KOPT-K1 (cell line): ENCODE data around the gene PPP1R13L.
A peak's percentile ranks its signal among the peaks of the same experiment; 100 is the strongest.

Experiments used
- H3K27ac ChIP-seq: fragments of 200-600 bp; sonication (generic); 2 replicates; pipeline ENCODE4 v1.5.1; 2016; ENCODE audit warnings: antibody characterized with exemption, mild to moderate bottlenecking, low read depth, low read length; ENCODE audit not compliant: poor library complexity, severe bottlenecking
- H3K36me3 ChIP-seq: fragments of 200-600 bp; sonication (generic); 2 replicates; pipeline ENCODE4 v1.5.1; 2017; ENCODE audit warnings: antibody characterized with exemption, mild to moderate bottlenecking, low read length, moderate library complexity; ENCODE audit not compliant: insufficient read depth
- H3K9me3 ChIP-seq: fragments of 200-600 bp; sonication (generic); 2 replicates; pipeline ENCODE4 v1.5.1; 2017; ENCODE audit warnings: antibody characterized with exemption, low read length, mild to moderate bottlenecking; ENCODE audit not compliant: insufficient read depth, poor library complexity, severe bottlenecking

PPP1R13L gene

DNA sequence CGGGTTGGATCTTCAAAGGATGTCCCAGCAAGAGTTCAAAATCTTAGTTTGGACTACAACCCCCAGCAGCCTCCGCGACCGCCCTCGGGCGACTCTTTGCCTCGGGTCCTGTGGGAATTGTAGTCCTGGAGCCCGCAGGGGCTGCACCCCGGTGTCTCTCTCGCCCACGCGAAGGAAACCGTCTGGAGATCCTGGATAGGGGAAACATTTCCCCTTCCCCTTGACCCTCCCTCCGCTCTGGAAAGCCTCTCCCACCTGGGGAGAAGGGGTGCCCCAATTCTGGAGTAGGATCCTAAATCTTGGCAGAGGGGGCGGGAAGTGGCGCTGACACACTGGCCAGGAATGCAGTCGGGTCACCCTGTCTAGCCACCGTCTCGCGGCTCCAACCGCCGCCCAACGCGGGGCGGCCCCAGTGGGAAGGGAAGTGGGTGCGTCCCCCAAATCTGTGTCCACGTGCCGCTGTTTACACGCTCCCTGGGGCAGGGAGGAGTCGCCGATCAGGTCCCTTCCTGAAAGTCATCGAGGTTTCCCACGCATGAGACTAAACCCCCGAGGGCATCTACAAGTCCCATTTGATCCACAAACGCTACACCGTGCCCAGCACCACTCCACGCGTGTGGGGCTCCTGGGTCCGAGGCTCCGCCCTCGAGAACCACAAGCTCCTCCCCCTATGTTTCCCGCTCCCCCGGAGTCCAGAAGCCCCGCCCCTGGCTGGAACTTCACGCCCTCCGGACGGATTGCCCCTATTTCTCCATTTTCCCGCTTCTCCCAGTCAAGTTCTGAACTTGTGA lies 761 bp upstream of the PPP1R13L start:
- Histone ChIP-seq H3K27ac (peak overlapping the region; percentile 86), H3K36me3 (peaks cover 19% of the 10 kb centered on the region; the same call in 1 of the 2 replicates), H3K9me3 (no peaks in the 10 kb centered on the region)

DNA sequence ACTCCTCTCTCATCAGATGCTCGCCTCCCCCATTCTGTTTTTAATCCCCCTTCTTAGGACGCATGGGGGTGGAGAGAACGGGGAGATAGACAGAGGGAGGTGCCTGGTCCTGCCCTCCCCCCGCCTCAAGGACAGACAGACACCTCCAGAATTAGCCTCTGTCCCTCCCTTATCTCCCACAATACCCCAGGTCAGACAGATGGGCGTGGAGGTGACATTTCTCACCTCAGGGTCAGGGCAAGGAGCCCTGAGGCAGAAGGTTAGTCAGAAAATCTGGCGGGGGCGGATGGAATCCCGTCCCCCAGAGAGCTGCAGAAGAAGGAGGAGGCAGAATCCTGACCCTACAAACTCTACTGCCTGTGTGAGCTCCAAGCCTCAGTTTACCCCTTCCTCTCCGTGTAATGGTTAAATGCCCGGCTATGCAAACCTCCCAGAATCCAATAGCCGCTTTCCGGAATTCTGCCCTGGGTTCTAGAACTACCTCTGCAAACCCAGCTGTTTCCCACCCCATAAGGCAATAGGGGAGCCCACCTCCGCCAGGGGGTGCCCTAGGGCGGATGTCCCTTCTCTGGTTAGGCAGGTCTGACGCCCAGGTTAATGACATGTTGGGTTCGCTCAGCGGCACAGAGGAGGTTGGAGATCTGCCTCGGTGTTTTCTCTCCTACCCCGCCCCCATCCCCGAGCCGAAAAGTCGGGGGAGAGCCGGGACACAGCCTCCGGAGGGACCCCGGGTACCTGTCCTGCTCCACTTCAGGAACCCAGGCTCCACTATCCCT lies 900 bp downstream of the PPP1R13L start:
- Histone ChIP-seq H3K9me3 (no peaks in the 10 kb centered on the region), H3K36me3 (peaks cover 10% of the 10 kb centered on the region; the same call in 1 of the 2 replicates), H3K27ac (no peak overlapping the region)

DNA sequence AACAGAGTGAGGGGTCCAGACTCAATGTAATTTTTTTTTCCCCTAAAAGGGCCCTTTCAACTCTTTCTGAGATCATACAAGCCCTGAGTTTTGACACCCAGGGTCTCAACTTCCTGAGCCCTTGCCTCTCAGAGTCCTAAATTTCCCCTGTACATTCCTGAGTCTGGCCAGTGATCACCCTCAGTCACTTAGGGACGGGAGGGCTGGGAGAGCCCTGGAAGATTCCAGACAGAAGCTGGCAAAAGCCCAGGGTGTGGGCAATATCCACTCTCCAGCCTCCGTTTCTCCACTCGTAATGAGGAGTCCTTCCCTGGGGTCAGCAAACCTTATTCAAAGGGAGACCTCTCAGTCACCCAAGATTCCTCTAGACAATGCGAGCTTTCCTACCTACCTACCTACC lies 1.6 kb downstream of the PPP1R13L start:
- Histone ChIP-seq H3K36me3 (peaks cover 4% of the 10 kb centered on the region; the same call in 1 of the 2 replicates), H3K27ac (no peak overlapping the region), H3K9me3 (no peaks in the 10 kb centered on the region)

DNA sequence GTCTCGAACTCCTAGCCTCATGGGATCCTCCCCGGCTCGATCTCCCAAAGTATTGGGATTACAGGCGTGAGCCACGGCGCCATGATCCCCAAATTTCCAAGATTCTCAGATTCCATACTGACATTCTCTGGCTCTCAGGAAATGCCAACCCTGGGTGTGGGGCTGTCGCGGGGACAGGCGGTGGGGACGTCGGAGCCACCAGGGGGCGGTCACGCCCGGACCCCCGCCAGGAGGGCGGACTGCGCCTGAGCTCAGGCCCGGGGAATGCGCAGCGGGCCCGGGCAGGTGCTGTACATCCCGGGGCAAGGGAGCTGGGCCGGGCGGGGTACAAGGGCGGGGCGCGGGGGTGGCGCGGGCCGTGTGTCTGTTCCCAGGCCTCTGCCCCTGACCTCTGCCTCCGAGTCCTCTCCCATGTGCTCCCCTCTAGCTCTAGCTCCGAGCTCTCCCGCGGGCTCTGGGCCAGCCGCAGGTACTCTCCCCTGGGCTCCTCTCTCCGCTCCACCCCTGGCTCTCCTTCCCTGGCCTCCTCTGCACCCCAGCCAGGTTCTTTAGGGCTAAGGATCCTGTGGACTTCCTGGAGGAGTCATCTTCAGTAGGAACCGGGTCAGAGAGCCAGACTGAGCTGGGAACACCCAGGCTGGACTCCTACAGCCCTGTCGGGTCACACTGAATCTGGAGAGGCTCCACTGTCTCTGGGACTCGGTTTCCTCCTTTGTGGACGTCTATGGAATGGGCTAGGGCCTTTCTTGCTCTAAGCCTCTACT lies 2.4 kb downstream of the PPP1R13L start:
- no peaks in the 10 kb centered on the region for H3K9me3 ChIP-seq
- no peaks in the 10 kb centered on the region for H3K36me3 ChIP-seq
- no peak overlapping the region for H3K27ac ChIP-seq

DNA sequence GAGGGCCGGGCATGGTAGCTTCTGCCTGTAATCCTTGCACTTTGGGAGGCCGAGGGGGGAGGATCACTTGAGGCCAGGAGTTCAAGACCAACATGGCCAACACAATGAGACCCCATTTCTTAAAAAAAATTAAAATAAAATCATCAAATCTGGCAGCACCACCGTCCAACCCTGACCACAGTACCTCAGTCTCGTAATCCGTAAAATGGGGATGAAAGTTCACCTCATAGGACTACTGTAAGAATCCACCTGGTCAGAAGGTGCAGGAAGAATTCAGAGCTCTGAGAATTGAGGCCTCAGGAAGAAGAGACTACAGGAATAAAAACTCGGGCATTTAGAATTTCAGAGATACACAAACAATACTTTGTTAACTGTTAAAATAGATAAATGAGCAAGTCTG lies 3.1 kb downstream of the PPP1R13L start:
- Histone ChIP-seq H3K36me3 (no peaks in the 10 kb centered on the region), H3K27ac (no peak overlapping the region), H3K9me3 (no peaks in the 10 kb centered on the region)

DNA sequence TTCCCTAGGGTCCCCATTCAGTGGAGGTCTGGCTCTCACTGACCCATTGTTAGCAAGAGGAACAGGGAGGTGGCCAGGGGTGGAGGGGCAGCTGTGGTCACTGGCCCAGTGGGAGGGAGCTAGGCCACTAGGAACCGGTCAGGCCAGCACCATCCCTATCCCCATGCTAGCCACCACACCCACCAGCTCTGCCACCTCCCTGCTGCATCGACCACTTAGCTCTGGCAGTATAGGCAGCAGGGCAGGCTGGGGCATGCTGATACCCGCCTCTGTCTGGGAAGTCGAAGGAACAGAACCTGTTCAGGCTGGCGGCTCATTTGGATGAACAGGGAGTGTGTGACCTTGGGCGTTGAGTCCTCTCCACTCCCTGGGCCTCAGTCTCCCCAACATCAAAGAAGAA lies 4.7 kb downstream of the PPP1R13L start:
- Histone ChIP-seq H3K27ac (no peak overlapping the region), H3K9me3 (no peaks in the 10 kb centered on the region), H3K36me3 (no peaks in the 10 kb centered on the region)

DNA sequence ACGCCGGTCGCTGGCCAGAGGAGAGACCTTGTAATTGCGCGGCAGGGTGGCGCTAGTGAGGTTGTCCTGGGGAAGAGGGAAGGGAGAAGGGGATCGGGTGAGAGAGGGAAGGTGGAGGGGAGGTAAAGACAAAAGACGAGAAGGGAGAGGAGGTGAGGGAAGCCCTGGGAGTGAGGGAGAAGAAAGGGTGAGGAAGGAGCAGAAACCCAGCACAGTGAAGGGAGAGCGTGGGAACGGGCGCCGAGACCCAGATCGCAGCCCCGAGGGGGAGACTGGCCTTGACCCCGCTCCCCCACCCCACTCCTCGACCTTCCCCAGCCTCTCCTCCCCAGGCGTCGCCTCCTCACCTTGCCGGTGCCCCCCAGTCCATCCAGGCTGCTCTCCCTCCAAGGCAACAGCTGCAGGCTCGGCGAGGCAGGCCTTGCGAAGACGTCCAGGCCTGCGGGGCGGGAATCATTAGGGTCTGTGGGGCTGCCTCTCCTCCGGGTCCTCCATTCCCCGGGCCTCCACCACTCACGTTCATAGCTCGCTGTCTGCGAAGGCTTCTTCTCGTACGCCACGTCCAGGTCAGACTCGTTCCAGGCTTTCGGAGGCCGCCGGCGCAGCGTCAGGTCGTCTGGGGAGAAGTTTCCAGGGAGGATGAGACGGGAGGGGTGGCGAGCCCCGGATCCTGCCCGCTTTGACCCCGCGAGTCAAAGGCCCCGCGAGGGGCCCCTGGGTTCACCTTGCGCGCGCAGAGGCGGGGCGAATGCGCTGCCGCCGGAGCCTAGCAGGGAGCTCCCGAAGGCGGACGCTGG lies 8.8 kb downstream of the PPP1R13L start:
- H3K36me3 ChIP-seq: no peaks in the 10 kb centered on the region
- no peaks in the 10 kb centered on the region for H3K9me3 ChIP-seq
- no peak overlapping the region for H3K27ac ChIP-seq

DNA sequence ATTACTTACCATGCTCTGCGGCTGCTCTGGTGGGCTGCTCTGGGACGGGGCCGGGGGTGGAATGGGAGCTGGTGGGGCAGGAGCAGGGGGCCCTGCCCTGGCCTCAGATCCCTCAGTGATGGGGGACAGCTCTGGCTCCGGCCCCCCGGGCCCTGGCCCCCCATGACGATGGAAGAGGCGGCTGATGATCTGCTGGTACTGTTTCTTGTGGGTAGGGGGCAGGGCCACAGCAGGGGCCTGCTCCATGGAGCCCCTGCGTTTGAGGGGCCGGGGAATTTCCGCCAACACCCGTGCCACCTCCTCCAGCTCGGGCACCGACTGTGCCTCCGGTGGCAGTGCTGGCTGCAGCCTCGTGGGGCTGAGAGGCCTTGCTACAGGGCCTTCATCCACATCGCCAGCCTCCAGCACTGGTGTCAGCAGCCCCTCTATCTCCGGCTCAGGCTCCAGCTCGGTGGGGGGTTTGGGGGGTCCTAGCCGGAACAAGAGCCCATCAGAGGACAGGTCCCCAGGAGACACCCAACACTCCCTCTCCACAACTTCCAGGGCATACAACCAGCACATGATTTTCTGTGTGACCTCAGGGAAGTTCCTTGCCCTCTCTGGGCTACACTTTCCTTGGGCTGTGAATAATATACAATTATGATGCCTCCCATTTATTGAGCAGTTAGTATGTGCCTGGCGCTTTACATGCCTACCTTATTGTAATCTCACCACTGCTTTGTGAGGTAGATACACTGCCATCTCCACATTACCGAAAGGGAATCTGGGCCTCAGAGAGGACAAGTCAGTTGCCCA lies 12.8 kb downstream of the PPP1R13L start:
- Histone ChIP-seq H3K27ac (no peak overlapping the region), H3K36me3 (no peaks in the 10 kb centered on the region), H3K9me3 (no peaks in the 10 kb centered on the region)

DNA sequence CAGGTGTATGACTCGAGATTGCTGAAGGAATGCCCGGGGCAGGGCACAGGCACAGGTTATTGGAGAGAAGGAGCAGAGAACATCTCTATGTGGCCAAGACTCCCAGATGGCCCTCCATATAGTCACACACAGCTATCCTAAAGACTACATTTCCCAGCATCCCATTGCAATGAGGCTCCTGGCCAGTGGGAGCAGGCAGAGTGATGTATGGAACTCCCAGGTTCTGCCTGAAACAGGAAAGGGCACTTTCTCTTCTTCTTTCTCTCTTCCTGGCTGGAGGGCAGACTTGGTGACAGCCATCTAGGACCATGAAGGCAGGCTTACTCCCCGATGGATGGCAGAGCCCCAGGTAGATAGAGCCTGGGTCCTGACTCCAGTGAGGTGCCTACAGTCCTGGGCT lies 13.5 kb downstream of the PPP1R13L start:
- no peaks in the 10 kb centered on the region for H3K9me3 ChIP-seq
- H3K36me3 ChIP-seq: no peaks in the 10 kb centered on the region
- no peak overlapping the region for H3K27ac ChIP-seq

DNA sequence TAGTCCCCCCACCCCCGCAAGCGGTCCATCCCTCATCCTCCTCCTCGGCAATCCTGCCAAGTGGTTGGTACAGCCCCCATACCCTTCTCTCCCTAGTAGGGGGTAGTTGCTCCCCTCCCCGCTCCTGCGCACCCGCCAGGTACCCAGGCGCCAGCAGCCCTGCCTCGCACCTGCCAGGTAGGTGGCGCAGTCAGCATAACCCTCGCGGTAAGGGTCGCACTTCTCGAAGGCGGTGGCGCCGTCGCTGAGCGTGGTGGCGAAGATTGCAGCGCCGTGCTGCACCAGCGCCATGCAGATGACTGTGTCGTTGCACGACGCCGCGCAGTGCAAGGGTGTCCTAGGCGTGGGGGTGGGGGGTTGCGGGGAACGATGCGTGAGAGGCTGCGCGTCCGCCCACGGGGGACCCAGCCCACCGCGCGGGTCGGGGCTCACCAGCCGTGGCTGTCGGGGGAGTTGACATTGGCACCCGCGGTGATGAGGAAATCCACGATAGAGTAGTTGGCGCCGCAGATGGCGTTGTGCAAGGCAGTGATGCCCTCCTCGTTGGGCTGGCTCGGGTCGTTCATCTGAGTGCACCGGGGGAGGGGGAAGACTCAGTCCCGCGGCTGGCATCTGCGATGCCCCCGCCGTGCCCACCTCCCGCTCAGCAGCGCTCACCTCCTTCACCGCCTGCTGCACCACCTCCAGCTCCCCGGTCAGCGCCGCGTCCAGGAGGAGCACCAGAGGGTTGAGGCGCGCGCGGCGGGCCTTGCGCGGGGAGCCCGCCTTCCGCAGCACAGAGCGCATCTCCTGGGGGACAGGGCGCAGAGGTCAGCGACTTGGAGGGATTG lies 19.3 kb downstream of the PPP1R13L start:
- no peak overlapping the region for H3K27ac ChIP-seq
- no peaks in the 10 kb centered on the region for H3K36me3 ChIP-seq
- H3K9me3 ChIP-seq: no peaks in the 10 kb centered on the region

DNA sequence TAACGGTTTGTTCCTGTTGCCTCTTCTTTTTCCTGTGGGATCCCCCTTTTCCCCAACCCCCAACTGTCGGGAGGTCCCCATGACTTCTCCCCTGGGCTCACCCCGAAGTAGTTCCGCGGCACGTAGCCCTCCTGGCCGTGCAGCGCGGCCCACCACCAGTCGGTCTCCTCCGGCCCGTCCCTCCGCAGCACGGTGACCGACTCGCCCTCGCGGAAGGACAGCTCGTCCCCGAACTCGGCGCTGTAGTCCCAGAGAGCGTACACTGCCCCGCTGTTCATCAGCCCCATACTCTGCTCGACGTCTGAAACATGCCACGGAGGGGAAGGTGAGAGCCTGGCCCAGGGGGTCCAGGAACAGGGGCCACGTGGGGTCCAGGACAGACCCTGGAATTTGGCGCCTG lies 22.4 kb downstream of the PPP1R13L start:
- no peak overlapping the region for H3K27ac ChIP-seq
- no peaks in the 10 kb centered on the region for H3K36me3 ChIP-seq
- no peaks in the 10 kb centered on the region for H3K9me3 ChIP-seq

DNA sequence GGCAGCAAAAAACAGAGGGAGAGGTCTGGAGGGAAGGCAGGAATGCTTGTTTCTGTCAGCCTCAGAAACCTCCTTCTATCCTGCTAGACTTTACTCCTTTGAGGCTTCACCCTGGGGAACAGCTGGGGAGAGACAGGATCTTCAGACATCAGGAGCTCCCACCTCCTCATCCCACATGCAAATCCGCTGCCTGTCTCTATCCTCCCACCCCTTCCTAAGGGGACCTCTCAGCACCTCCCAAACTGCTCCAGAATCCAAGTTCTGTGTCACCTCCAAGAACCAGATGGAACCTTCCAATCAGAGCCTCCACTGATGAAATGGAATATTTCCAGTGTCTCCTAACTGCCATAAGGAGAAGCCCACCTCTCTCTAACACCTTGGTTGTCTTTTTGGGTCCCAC lies 24.8 kb downstream of the PPP1R13L start:
- no peaks in the 10 kb centered on the region for H3K36me3 ChIP-seq
- no peak overlapping the region for H3K27ac ChIP-seq
- no peaks in the 10 kb centered on the region for H3K9me3 ChIP-seq

DNA sequence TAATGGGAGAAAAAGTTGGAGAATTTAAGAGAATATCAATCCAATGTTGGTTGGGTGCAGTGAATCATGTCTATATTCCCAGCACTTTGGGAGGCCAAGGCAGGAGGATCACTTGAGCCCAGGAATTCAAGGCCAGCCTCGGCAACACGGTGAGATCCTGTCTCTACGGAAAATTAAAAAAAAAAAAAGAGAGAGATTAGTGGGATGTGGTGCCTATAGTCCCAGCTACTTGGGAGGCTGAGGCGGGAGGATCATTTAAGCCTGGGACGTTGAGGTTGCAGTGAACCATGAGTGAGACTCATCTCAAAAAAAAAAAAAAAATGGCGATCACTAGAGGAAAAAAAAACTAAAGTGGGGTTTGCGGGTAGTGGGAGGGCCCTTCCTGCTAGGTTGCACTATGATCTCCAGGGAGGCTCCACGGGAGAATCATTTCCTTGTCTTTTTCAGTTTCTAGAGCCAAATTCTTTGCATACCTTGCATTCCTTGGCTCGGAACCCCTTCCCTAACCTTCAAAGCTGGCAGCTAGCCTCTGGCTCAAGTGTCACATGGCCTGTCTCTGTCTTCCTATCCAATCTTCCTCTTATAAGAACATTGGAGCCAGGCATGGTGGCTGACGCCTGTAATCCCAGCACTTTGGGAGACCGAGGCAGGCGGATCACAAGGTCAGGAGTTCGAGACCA lies 28.7 kb downstream of the PPP1R13L start:
- no peak overlapping the region for H3K27ac ChIP-seq
- no peaks in the 10 kb centered on the region for H3K9me3 ChIP-seq
- H3K36me3 ChIP-seq: no peaks in the 10 kb centered on the region
